GM23338 (cell line): Measurements from ENCODE around the gene PLP2. TPM values are rescaled to one million over a fixed set of nuclear protein-coding genes. Genes with fewer than 3 reads are reported as not detected.

Experiments used
- ATAC-seq: fragments of 200-7000 bp; cut with Tn5 transposase; 3 replicates; pipeline ENCODE4 v1.9.1; 2020
- DNase-seq: peaks from one replicate; pipeline ENCODE4 v3.0.0-alpha.2; 2015; ENCODE audit warnings: low spot score
- H2AFZ ChIP-seq: fragments of 200-600 bp; sonication (generic); 2 replicates; pipeline ENCODE4 v1.8.0; 2016; ENCODE audit warnings: antibody characterized with exemption, mild to moderate bottlenecking, moderate library complexity
- H3F3A ChIP-seq: fragments of 200-600 bp; sonication (generic); replicated peaks from 2 replicates; pipeline ENCODE4 v1.8.0; 2017; ENCODE audit warnings: antibody characterized with exemption, mixed run types, low read depth
- H3K27ac ChIP-seq: fragments of 200-600 bp; sonication (generic); 2 replicates; pipeline ENCODE4 v1.6.1; 2016; ENCODE audit warnings: low read depth
- H3K27me3 ChIP-seq: fragments of 200-600 bp; sonication (generic); 2 replicates; pipeline ENCODE4 v1.8.0; 2016; ENCODE audit warnings: mild to moderate bottlenecking, mixed run types, moderate library complexity; ENCODE audit not compliant: insufficient read depth
- H3K36me3 ChIP-seq: fragments of 200-600 bp; sonication (generic); 2 replicates; pipeline ENCODE4 v1.8.0; 2016; ENCODE audit warnings: mild to moderate bottlenecking; ENCODE audit not compliant: insufficient read depth
- H3K4me1 ChIP-seq: fragments of 200-600 bp; sonication (generic); 2 replicates; pipeline ENCODE4 v1.8.0; 2016; ENCODE audit warnings: mild to moderate bottlenecking, moderate library complexity; ENCODE audit not compliant: insufficient read depth
- H3K4me2 ChIP-seq: fragments of 200-600 bp; sonication (generic); 2 replicates; pipeline ENCODE4 v1.7.1; 2017; ENCODE audit warnings: mixed run types
- H3K4me3 ChIP-seq: fragments of 200-600 bp; sonication (generic); 2 replicates; pipeline ENCODE4 v1.6.1; 2016; ENCODE audit warnings: mixed run types
- H3K79me2 ChIP-seq: fragments of 200-600 bp; sonication (generic); replicated peaks from 2 replicates; pipeline ENCODE4 v1.8.0; 2017; ENCODE audit warnings: mild to moderate bottlenecking; ENCODE audit not compliant: insufficient read depth
- H3K9me2 ChIP-seq: fragments of 200-600 bp; sonication (generic); 2 replicates; pipeline ENCODE4 v1.8.0; 2017; ENCODE audit not compliant: insufficient read depth
- H4K20me1 ChIP-seq: fragments of 200-600 bp; sonication (generic); replicated peaks from 2 replicates; pipeline ENCODE4 v1.8.0; 2017; ENCODE audit warnings: mild to moderate bottlenecking; ENCODE audit not compliant: insufficient read depth
- H3K27ac Mint-ChIP-seq: 2 replicates; pipeline ENCODE4 v1.8.0; 2020; ENCODE audit warnings: inconsistent platforms, mild to moderate bottlenecking, moderate library complexity, mixed read lengths
- H3K27me3 Mint-ChIP-seq: 3 replicates; pipeline ENCODE4 v1.8.0; 2022; ENCODE audit warnings: low read depth, mild to moderate bottlenecking, moderate library complexity, mixed read lengths, inconsistent platforms; ENCODE audit not compliant: insufficient read depth, poor library complexity
- H3K36me3 Mint-ChIP-seq: 3 replicates; pipeline ENCODE4 v1.8.0; 2021; ENCODE audit warnings: low read depth, mild to moderate bottlenecking, inconsistent platforms, moderate library complexity, mixed read lengths
- H3K4me1 Mint-ChIP-seq: 3 replicates; pipeline ENCODE4 v1.8.0; 2020; ENCODE audit warnings: mild to moderate bottlenecking, inconsistent platforms, mixed read lengths
- H3K4me3 Mint-ChIP-seq: 3 replicates; pipeline ENCODE4 v1.8.0; 2021; ENCODE audit warnings: moderate library complexity, mild to moderate bottlenecking, inconsistent platforms, mixed read lengths
- H3K9me3 Mint-ChIP-seq: 3 replicates; pipeline ENCODE4 v1.8.0; 2020; ENCODE audit warnings: moderate library complexity, mild to moderate bottlenecking, inconsistent platforms, mixed read lengths
- CREB1 ChIP-seq: fragments of 250-450 bp; sonication (Bioruptor Pico); IDR thresholded peaks from 2 replicates; pipeline ENCODE4 v1.5.0; 2020; ENCODE audit warnings: low read depth, mild to moderate bottlenecking, moderate library complexity
- EZH2 ChIP-seq: fragments of 200-600 bp; sonication (generic); IDR thresholded peaks from one replicate; pipeline ENCODE4 v1.8.0; 2017; ENCODE audit warnings: antibody characterized with exemption, mild to moderate bottlenecking, low read depth; ENCODE audit not compliant: unreplicated experiment
- EZH2phosphoT487 ChIP-seq: fragments of 200-600 bp; sonication (generic); IDR thresholded peaks from one replicate; pipeline ENCODE4 v1.8.1; 2018; ENCODE audit warnings: antibody characterized with exemption; ENCODE audit not compliant: unreplicated experiment
- JUNB ChIP-seq: IDR thresholded peaks from one replicate; pipeline ENCODE4 v1.6.1; 2016; ENCODE audit warnings: antibody characterized with exemption; ENCODE audit not compliant: unreplicated experiment
- NANOG ChIP-seq: IDR thresholded peaks from 2 replicates; pipeline ENCODE4 v1.6.1; 2016; ENCODE audit warnings: antibody characterized with exemption, borderline replicate concordance
- POLR2AphosphoS5 ChIP-seq: IDR thresholded peaks from 2 replicates; pipeline ENCODE4 v1.6.1; 2016; ENCODE audit warnings: antibody characterized with exemption, low read depth
- STAT1 ChIP-seq: IDR thresholded peaks from one replicate; pipeline ENCODE4 v1.6.1; 2016; ENCODE audit warnings: antibody characterized with exemption; ENCODE audit not compliant: unreplicated experiment
- ZNF114 ChIP-seq: fragments of 250-450 bp; sonication (Bioruptor Pico); IDR thresholded peaks from 2 replicates; pipeline ENCODE4 v1.5.0; 2020; ENCODE audit warnings: mild to moderate bottlenecking, moderate library complexity
- ZNF331 ChIP-seq: fragments of 250-450 bp; sonication (Bioruptor Pico); IDR thresholded peaks from 2 replicates; pipeline ENCODE4 v1.5.0; 2020; ENCODE audit warnings: low read depth, mild to moderate bottlenecking, moderate library complexity
- polyA plus RNA-seq: library from polyadenylated mRNA; unstranded; fragments of >200 nt; fragmentation: Nextera tagmentation; extraction: Ambion mirVana; gene quantifications from 2 replicates; pipeline ENCODE4 v1.2.1, GENCODE V29; 2016
- total RNA-seq: library from RNA; depleted of rRNA; stranded (reverse); fragments of >200 nt; shearing (Covaris generic); gene quantifications from 2 replicates; pipeline ENCODE4 v1.2.3, GENCODE V29; 2014
- TF ChIP-seq, protein P1 (sequence below): fragments of 250-450 bp; sonication (Bioruptor Pico); IDR thresholded peaks from 2 replicates; pipeline ENCODE4 v1.5.0; 2020; ENCODE audit warnings: mild to moderate bottlenecking, moderate library complexity
- TF ChIP-seq, protein P2 (sequence below), 2 experiments: fragments of 200-600 bp in 1 of 2; sonication (generic) in 1 of 2; conservative IDR thresholded peaks; 2 replicates each; pipeline versions ENCODE4 v1.5.1 to v1.6.1; 2016 to 2017; ENCODE audit warnings: antibody characterized with exemption in 2 of 2, low read depth in 2 of 2, mild to moderate bottlenecking in 2 of 2, moderate library complexity in 1 of 2
- TF ChIP-seq, protein P3 (sequence below): IDR thresholded peaks from one replicate; pipeline ENCODE4 v1.6.1; 2018; ENCODE audit warnings: antibody characterized with exemption; ENCODE audit not compliant: unreplicated experiment
- TF ChIP-seq, protein P4 (sequence below): IDR thresholded peaks from 2 replicates; pipeline ENCODE4 v1.6.1; 2016; ENCODE audit warnings: antibody characterized with exemption

Gene PLP2
- total and polyA plus RNA-seq, 2 experiments from 2014 or later = 3.4 to 9.5 TPM

- peak overlapping the region; percentile 82 for H3K27ac Mint-ChIP-seq
- peak overlapping the region; percentile 63 for H3K4me3 ChIP-seq
- no peaks in the 10 kb centered on the region; the same call in 1 of the 2 replicates for H3F3A ChIP-seq
- H3K79me2 ChIP-seq = no peaks in the 10 kb centered on the region
- H3K27me3 Mint-ChIP-seq = peaks cover 7% of the 10 kb centered on the region
- no peaks in the 10 kb centered on the region for H3K27me3 ChIP-seq
- no peaks in the 10 kb centered on the region for H3K9me3 Mint-ChIP-seq
- H3K9me2 ChIP-seq = no peaks in the 10 kb centered on the region
- H3K36me3 ChIP-seq = no peaks in the 10 kb centered on the region
- DNase-seq (peak; percentile 97), ATAC-seq (peak; percentile 81)
- no peak overlapping the region for H2AFZ ChIP-seq
- no peak overlapping the region for H3K27ac ChIP-seq
- H3K4me1 Mint-ChIP-seq = peaks cover 16% of the 10 kb centered on the region
- peak overlapping the region; percentile 80 for H3K4me3 Mint-ChIP-seq
- peak overlapping the region; percentile 80 for H3K4me2 ChIP-seq
- no peaks in the 10 kb centered on the region for H4K20me1 ChIP-seq
- TF ChIP-seq STAT1 (no peak), EZH2phosphoT487 (no peak), ZNF114 (no peak), CREB1 (CRISPR knock-in tag) (no peak), JUNB (no peak), NANOG (no peak), ZNF331 (CRISPR knock-in tag) (no peak), EZH2 (no peak), POLR2AphosphoS5 (peak; percentile 64; the same call in 1 of the 2 replicates)
- TF ChIP-seq, protein P1, sequence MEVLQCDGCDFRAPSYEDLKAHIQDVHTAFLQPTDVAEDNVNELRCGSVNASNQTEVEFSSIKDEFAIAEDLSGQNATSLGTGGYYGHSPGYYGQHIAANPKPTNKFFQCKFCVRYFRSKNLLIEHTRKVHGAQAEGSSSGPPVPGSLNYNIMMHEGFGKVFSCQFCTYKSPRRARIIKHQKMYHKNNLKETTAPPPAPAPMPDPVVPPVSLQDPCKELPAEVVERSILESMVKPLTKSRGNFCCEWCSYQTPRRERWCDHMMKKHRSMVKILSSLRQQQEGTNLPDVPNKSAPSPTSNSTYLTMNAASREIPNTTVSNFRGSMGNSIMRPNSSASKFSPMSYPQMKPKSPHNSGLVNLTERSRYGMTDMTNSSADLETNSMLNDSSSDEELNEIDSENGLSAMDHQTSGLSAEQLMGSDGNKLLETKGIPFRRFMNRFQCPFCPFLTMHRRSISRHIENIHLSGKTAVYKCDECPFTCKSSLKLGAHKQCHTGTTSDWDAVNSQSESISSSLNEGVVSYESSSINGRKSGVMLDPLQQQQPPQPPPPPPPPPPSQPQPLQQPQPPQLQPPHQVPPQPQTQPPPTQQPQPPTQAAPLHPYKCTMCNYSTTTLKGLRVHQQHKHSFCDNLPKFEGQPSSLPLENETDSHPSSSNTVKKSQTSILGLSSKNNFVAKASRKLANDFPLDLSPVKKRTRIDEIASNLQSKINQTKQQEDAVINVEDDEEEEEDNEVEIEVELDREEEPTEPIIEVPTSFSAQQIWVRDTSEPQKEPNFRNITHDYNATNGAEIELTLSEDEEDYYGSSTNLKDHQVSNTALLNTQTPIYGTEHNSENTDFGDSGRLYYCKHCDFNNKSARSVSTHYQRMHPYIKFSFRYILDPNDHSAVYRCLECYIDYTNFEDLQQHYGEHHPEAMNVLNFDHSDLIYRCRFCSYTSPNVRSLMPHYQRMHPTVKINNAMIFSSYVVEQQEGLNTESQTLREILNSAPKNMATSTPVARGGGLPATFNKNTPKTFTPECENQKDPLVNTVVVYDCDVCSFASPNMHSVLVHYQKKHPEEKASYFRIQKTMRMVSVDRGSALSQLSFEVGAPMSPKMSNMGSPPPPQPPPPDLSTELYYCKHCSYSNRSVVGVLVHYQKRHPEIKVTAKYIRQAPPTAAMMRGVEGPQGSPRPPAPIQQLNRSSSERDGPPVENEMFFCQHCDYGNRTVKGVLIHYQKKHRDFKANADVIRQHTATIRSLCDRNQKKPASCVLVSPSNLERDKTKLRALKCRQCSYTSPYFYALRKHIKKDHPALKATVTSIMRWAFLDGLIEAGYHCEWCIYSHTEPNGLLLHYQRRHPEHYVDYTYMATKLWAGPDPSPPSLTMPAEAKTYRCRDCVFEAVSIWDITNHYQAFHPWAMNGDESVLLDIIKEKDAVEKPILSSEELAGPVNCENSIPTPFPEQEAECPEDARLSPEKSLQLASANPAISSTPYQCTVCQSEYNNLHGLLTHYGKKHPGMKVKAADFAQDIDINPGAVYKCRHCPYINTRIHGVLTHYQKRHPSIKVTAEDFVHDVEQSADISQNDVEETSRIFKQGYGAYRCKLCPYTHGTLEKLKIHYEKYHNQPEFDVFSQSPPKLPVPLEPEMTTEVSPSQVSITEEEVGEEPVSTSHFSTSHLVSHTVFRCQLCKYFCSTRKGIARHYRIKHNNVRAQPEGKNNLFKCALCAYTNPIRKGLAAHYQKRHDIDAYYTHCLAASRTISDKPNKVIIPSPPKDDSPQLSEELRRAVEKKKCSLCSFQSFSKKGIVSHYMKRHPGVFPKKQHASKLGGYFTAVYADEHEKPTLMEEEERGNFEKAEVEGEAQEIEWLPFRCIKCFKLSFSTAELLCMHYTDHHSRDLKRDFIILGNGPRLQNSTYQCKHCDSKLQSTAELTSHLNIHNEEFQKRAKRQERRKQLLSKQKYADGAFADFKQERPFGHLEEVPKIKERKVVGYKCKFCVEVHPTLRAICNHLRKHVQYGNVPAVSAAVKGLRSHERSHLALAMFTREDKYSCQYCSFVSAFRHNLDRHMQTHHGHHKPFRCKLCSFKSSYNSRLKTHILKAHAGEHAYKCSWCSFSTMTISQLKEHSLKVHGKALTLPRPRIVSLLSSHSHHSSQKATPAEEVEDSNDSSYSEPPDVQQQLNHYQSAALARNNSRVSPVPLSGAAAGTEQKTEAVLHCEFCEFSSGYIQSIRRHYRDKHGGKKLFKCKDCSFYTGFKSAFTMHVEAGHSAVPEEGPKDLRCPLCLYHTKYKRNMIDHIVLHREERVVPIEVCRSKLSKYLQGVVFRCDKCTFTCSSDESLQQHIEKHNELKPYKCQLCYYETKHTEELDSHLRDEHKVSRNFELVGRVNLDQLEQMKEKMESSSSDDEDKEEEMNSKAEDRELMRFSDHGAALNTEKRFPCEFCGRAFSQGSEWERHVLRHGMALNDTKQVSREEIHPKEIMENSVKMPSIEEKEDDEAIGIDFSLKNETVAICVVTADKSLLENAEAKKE (CRISPR knock-in tag) = no peak
- TF ChIP-seq, protein P2, sequence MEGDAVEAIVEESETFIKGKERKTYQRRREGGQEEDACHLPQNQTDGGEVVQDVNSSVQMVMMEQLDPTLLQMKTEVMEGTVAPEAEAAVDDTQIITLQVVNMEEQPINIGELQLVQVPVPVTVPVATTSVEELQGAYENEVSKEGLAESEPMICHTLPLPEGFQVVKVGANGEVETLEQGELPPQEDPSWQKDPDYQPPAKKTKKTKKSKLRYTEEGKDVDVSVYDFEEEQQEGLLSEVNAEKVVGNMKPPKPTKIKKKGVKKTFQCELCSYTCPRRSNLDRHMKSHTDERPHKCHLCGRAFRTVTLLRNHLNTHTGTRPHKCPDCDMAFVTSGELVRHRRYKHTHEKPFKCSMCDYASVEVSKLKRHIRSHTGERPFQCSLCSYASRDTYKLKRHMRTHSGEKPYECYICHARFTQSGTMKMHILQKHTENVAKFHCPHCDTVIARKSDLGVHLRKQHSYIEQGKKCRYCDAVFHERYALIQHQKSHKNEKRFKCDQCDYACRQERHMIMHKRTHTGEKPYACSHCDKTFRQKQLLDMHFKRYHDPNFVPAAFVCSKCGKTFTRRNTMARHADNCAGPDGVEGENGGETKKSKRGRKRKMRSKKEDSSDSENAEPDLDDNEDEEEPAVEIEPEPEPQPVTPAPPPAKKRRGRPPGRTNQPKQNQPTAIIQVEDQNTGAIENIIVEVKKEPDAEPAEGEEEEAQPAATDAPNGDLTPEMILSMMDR (conservative IDR thresholded peaks at IDR 0.05; ENCODE audit: low read depth in 2 of 2) = peak in 1 of 2 experiments; percentile 43; a peak in 2 of 4 replicates
- TF ChIP-seq, protein P3, sequence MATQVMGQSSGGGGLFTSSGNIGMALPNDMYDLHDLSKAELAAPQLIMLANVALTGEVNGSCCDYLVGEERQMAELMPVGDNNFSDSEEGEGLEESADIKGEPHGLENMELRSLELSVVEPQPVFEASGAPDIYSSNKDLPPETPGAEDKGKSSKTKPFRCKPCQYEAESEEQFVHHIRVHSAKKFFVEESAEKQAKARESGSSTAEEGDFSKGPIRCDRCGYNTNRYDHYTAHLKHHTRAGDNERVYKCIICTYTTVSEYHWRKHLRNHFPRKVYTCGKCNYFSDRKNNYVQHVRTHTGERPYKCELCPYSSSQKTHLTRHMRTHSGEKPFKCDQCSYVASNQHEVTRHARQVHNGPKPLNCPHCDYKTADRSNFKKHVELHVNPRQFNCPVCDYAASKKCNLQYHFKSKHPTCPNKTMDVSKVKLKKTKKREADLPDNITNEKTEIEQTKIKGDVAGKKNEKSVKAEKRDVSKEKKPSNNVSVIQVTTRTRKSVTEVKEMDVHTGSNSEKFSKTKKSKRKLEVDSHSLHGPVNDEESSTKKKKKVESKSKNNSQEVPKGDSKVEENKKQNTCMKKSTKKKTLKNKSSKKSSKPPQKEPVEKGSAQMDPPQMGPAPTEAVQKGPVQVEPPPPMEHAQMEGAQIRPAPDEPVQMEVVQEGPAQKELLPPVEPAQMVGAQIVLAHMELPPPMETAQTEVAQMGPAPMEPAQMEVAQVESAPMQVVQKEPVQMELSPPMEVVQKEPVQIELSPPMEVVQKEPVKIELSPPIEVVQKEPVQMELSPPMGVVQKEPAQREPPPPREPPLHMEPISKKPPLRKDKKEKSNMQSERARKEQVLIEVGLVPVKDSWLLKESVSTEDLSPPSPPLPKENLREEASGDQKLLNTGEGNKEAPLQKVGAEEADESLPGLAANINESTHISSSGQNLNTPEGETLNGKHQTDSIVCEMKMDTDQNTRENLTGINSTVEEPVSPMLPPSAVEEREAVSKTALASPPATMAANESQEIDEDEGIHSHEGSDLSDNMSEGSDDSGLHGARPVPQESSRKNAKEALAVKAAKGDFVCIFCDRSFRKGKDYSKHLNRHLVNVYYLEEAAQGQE = no peak
- TF ChIP-seq, protein P4, sequence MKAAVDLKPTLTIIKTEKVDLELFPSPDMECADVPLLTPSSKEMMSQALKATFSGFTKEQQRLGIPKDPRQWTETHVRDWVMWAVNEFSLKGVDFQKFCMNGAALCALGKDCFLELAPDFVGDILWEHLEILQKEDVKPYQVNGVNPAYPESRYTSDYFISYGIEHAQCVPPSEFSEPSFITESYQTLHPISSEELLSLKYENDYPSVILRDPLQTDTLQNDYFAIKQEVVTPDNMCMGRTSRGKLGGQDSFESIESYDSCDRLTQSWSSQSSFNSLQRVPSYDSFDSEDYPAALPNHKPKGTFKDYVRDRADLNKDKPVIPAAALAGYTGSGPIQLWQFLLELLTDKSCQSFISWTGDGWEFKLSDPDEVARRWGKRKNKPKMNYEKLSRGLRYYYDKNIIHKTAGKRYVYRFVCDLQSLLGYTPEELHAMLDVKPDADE = no peak
- peaks cover 19% of the 10 kb centered on the region for H3K36me3 Mint-ChIP-seq
- H3K4me1 ChIP-seq = no peaks in the 10 kb centered on the region
Measured at GRCh38 chrX:49184294-49185281, 12.9 kb downstream of the PLP2 start.
